ENCODE data around the gene NACC2. TPM values are rescaled to one million over a fixed set of nuclear protein-coding genes. Genes with fewer than 3 reads are reported as not detected.
"Not testable (repeated sequence)": the region's sequence is repeated elsewhere in the genome, so short reads cannot be mapped to it uniquely, and the experiment has no call there.

Gene NACC2
- total and polyA plus RNA-seq, 9 donors: 6.8 to 11.7 (median 9.3) TPM

DNA sequence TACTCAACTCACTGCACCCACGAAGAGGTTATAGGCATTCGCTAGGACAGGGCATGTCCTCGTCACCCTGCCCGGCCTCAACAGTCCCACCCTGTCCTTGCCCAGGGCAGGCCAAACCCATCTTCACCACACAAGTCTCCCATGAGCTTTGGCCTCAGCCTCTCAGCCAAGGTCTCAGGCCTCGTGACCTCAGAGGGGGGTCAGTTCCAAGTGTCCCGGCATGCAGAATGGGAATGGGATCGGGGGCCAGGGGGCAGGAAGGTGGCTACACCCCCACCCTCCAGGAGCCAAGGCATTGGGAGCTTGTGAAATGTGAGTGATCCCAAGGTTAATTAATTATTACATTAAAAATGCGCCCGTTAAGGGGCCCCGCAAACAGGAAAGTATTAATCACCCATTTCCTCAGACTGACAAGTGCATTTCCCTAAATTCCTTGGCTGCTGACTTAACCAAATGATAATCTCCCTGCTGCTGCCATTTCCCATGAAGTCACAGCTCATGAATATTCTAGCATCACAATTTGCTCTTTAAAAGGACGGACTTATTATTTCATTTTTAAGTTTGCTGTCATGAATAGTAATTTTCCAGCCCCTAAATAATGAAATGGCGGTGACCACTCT, 125.9 kb downstream of the NACC2 start:
- H3K4me1 ChIP-seq (ENCODE audit: control insufficient read depth, insufficient read depth, low read length): peaks cover 25% of the 10 kb centered on the region
- no peak overlapping the region for H3K4me3 ChIP-seq (ENCODE audit: low read length)
- WGBS (ENCODE audit: insufficient coverage): 68% methylated on average over 5 of the region's 12 CpGs
- H3K27me3 ChIP-seq (ENCODE audit: control insufficient read depth, insufficient read depth, low read length): peaks cover 2% of the 10 kb centered on the region
- no peak for DNase-seq
- H3K36me3 ChIP-seq (ENCODE audit: control insufficient read depth, insufficient read depth, low read length): no peaks in the 10 kb centered on the region
- no peak overlapping the region for H3K27ac ChIP-seq (ENCODE audit: low read length)
- H3K9me3 ChIP-seq (replicated peaks; ENCODE audit: control insufficient read depth, low read depth, low read length): no peaks in the 10 kb centered on the region

GRCh38 chr9:135968601-135969000, 126.5 kb downstream of the NACC2 start:
- H3K36me3 ChIP-seq (ENCODE audit: control insufficient read depth, insufficient read depth, low read length): no peaks in the 10 kb centered on the region
- no peaks in the 10 kb centered on the region for H3K9me3 ChIP-seq (replicated peaks; ENCODE audit: control insufficient read depth, low read depth, low read length)
- peaks cover 24% of the 10 kb centered on the region for H3K4me1 ChIP-seq (ENCODE audit: control insufficient read depth, insufficient read depth, low read length)
- H3K27me3 ChIP-seq (ENCODE audit: control insufficient read depth, insufficient read depth, low read length): peaks cover 2% of the 10 kb centered on the region
- H3K4me3 ChIP-seq (ENCODE audit: low read length): no peak overlapping the region
- no peak overlapping the region for H3K27ac ChIP-seq (ENCODE audit: low read length)
- no peak for DNase-seq
- WGBS (ENCODE audit: insufficient coverage): 16% methylated on average over 3 of the region's 7 CpGs

GRCh38 chr9:135968083-135968476, 127.0 kb downstream of the NACC2 start:
- Histone ChIP-seq H3K4me1 (ENCODE audit: control insufficient read depth, insufficient read depth, low read length) (peaks cover 22% of the 10 kb centered on the region), H3K27ac (ENCODE audit: low read length) (no peak overlapping the region), H3K36me3 (ENCODE audit: control insufficient read depth, insufficient read depth, low read length) (no peaks in the 10 kb centered on the region), H3K9me3 (replicated peaks; ENCODE audit: control insufficient read depth, low read depth, low read length) (no peaks in the 10 kb centered on the region), H3K27me3 (ENCODE audit: control insufficient read depth, insufficient read depth, low read length) (peaks cover 3% of the 10 kb centered on the region), H3K4me3 (ENCODE audit: low read length) (no peak overlapping the region)
- no peak for DNase-seq
- WGBS (ENCODE audit: insufficient coverage): 46% methylated on average over 3 of the region's 5 CpGs

DNA sequence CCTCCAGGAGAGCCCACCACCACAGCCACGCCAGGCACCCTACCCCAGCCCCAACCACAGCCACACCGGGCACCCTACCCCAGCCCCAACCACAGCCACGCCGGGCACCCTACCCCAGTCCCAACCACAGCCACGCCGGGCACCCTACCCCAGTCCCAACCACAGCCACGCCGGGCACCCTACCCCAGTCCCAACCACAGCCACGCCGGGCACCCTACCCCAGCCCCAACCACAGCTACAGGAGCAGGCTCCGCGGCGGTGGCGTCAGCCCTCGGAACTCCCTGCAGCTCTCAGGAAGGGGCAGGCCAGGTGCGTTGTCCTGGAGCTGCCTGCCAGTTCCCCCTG, 128.2 kb downstream of the NACC2 start:
- H3K4me3 ChIP-seq (ENCODE audit: low read length); H3K9me3 ChIP-seq (replicated peaks; ENCODE audit: control insufficient read depth, low read depth, low read length); H3K27me3 ChIP-seq (ENCODE audit: control insufficient read depth, insufficient read depth, low read length); DNase-seq; H3K36me3 ChIP-seq (ENCODE audit: control insufficient read depth, insufficient read depth, low read length); H3K27ac ChIP-seq (ENCODE audit: low read length): not testable (repeated sequence)
- WGBS (ENCODE audit: insufficient coverage): 85% methylated on average over 10 of the region's 16 CpGs
- H3K4me1 ChIP-seq (ENCODE audit: control insufficient read depth, insufficient read depth, low read length): peaks cover 22% of the 10 kb centered on the region

DNA sequence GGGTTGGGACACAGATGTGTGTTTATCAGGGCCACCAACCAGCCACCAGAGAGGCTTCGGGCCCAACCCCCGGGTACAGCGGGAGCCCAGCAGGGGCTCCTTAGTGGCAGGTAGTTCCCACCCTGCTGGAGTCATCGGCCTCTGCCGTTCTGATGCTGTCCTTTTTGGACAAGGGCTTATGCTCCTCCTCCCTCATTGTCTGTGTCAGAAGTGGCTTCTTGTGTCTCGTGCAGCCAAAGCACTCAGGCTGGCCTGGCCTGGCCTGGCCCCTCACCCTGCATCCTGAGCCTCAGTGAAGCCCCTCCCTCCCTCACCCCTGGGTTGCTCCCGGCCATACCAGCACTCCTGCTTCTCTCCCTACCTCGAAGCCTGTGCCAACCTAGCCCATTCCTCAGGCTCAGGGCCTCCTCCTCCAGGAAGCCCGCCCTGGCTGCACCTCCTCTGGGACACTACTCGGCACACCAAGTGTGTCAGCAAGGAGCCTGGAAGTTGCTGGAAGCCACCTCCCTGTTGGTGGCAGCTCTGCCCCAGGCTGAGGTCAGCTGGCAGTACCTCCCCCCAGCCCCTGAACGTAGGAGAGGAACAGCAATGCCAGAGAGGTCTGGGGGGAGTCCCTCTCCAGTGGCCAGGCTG, 129.8 kb downstream of the NACC2 start:
- Histone ChIP-seq H3K27ac (ENCODE audit: low read length) (no peak overlapping the region), H3K4me3 (ENCODE audit: low read length) (no peak overlapping the region), H3K36me3 (ENCODE audit: control insufficient read depth, insufficient read depth, low read length) (no peaks in the 10 kb centered on the region), H3K4me1 (ENCODE audit: control insufficient read depth, insufficient read depth, low read length) (peaks cover 17% of the 10 kb centered on the region), H3K27me3 (ENCODE audit: control insufficient read depth, insufficient read depth, low read length) (peaks cover 5% of the 10 kb centered on the region), H3K9me3 (replicated peaks; ENCODE audit: control insufficient read depth, low read depth, low read length) (no peaks in the 10 kb centered on the region)
- WGBS (ENCODE audit: insufficient coverage): 53% methylated on average over 9 of the region's 11 CpGs
- DNase-seq: no peak

- Histone ChIP-seq H3K4me3 (ENCODE audit: low read length) (no peak overlapping the region), H3K27ac (ENCODE audit: low read length) (no peak overlapping the region), H3K27me3 (ENCODE audit: control insufficient read depth, insufficient read depth, low read length) (peaks cover 5% of the 10 kb centered on the region), H3K4me1 (ENCODE audit: control insufficient read depth, insufficient read depth, low read length) (peaks cover 26% of the 10 kb centered on the region), H3K36me3 (ENCODE audit: control insufficient read depth, insufficient read depth, low read length) (no peaks in the 10 kb centered on the region), H3K9me3 (replicated peaks; ENCODE audit: control insufficient read depth, low read depth, low read length) (no peaks in the 10 kb centered on the region)
- DNase-seq: no peak
- WGBS (ENCODE audit: insufficient coverage): 41% methylated on average over 5 of the region's 10 CpGs
Observed at GRCh38 chr9:135963938-135964337, 131.2 kb downstream of the NACC2 start.

DNA sequence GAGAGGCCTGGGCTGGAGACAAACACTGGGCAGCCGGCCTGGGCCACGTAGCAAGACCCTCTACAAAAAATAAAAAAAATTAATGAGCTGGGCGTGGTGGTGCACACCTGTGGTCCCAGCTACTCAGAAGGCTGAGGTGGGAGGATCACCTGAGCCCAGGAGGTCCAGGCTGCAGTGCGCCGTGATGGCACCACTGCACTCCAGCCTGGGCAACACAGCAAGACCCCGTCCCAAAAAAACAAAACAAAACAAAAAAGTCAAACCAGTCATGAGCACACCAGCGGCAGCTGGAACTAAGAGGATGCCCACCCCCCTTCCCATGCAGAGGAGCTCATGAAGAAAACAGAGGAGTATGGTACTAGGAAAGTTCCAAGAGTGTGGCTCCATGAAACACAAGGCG, 131.8 kb downstream of the NACC2 start:
- Histone ChIP-seq H3K4me1 (ENCODE audit: control insufficient read depth, insufficient read depth, low read length) (peaks cover 22% of the 10 kb centered on the region), H3K9me3 (replicated peaks; ENCODE audit: control insufficient read depth, low read depth, low read length) (no peaks in the 10 kb centered on the region), H3K27me3 (ENCODE audit: control insufficient read depth, insufficient read depth, low read length) (peaks cover 5% of the 10 kb centered on the region), H3K27ac (ENCODE audit: low read length) (no peak overlapping the region), H3K36me3 (ENCODE audit: control insufficient read depth, insufficient read depth, low read length) (no peaks in the 10 kb centered on the region), H3K4me3 (ENCODE audit: low read length) (no peak overlapping the region)
- WGBS (ENCODE audit: insufficient coverage): 89% methylated on average over 3 of the region's 8 CpGs
- no peak for DNase-seq

- 27% methylated on average over 11 of the region's 11 CpGs for WGBS (ENCODE audit: insufficient coverage)
- Histone ChIP-seq H3K27ac (ENCODE audit: low read length) (no peak overlapping the region), H3K4me3 (ENCODE audit: low read length) (no peak overlapping the region), H3K4me1 (ENCODE audit: control insufficient read depth, insufficient read depth, low read length) (peaks cover 17% of the 10 kb centered on the region), H3K27me3 (ENCODE audit: control insufficient read depth, insufficient read depth, low read length) (peaks cover 5% of the 10 kb centered on the region), H3K36me3 (ENCODE audit: control insufficient read depth, insufficient read depth, low read length) (no peaks in the 10 kb centered on the region), H3K9me3 (replicated peaks; ENCODE audit: control insufficient read depth, low read depth, low read length) (no peaks in the 10 kb centered on the region)
- DNase-seq: no peak
Observed at GRCh38 chr9:135962696-135963307, 132.3 kb downstream of the NACC2 start.

GRCh38 chr9:135961811-135962695, 133.0 kb downstream of the NACC2 start:
- no peaks in the 10 kb centered on the region for H3K9me3 ChIP-seq (replicated peaks; ENCODE audit: control insufficient read depth, low read depth, low read length)
- 24% methylated on average over 8 of the region's 15 CpGs for WGBS (ENCODE audit: insufficient coverage)
- no peak overlapping the region for H3K27ac ChIP-seq (ENCODE audit: low read length)
- DNase-seq: no peak
- peaks cover 16% of the 10 kb centered on the region for H3K4me1 ChIP-seq (ENCODE audit: control insufficient read depth, insufficient read depth, low read length)
- H3K36me3 ChIP-seq (ENCODE audit: control insufficient read depth, insufficient read depth, low read length): no peaks in the 10 kb centered on the region
- H3K27me3 ChIP-seq (ENCODE audit: control insufficient read depth, insufficient read depth, low read length): peaks cover 5% of the 10 kb centered on the region
- H3K4me3 ChIP-seq (ENCODE audit: low read length): no peak overlapping the region

GRCh38 chr9:135961277-135961715, 133.8 kb downstream of the NACC2 start, which contains the start of gene UBAC1:
Gene UBAC1 (minus strand): TSS chr9:135961373. CDS start chr9:135961162, 211 bp downstream.
- DNase-seq: peak; percentile 98
- 0% methylated on average over 49 of the region's 53 CpGs for WGBS (ENCODE audit: insufficient coverage)
- no peaks in the 10 kb centered on the region for H3K9me3 ChIP-seq (replicated peaks; ENCODE audit: control insufficient read depth, low read depth, low read length)
- H3K4me3 ChIP-seq (ENCODE audit: low read length): peak within 1 kb of the TSS; percentile 75
- H3K27me3 ChIP-seq (ENCODE audit: control insufficient read depth, insufficient read depth, low read length): peaks cover 5% of the 10 kb centered on the region
- peaks cover 18% of the 10 kb centered on the region for H3K4me1 ChIP-seq (ENCODE audit: control insufficient read depth, insufficient read depth, low read length)
- H3K36me3 ChIP-seq (ENCODE audit: control insufficient read depth, insufficient read depth, low read length): no peaks in the 10 kb centered on the region
- H3K27ac ChIP-seq (ENCODE audit: low read length): peak within 1 kb of the TSS; percentile 60
